Retinal pigment epithelial cell (primary cell): ENCODE measurements around the gene NANS.

Experiments
- DNase-seq: peaks from one replicate; pipeline ENCODE4 v3.0.0-alpha.2; 2010; ENCODE audit warnings: low read depth
- H3K4me3 ChIP-seq: 2 replicates; pipeline ENCODE4 v1.5.1; 2011; ENCODE audit warnings: mild to moderate bottlenecking, low read length, control low read depth, moderate library complexity
- TF ChIP-seq, protein P1 (sequence below): conservative IDR thresholded peaks from 2 replicates; pipeline ENCODE4 v1.5.1; 2011; ENCODE audit warnings: low read depth, low read length, control low read depth, inconsistent platforms

The NANS gene

DNA sequence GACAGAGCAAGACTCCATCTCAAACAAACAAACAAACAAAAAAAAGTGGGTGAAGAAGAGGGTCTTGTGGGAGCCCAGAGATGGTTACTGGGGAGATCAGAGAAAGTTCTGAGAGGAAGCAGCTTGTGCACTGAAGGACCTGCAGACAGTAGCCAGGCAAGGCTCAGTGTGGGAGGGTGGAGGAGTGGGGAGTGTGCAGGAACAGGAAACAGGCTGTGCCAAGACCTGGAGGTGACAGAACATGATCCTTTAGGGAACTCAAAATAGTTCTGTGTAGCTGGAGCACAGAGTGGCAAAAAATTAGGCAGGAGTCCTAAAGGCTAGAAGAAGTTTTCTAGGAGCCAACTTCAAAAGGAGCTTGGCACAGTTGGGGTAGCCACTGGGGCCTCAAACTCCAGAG lies 19.2 kb upstream of the NANS start:
- TF ChIP-seq, protein P1, sequence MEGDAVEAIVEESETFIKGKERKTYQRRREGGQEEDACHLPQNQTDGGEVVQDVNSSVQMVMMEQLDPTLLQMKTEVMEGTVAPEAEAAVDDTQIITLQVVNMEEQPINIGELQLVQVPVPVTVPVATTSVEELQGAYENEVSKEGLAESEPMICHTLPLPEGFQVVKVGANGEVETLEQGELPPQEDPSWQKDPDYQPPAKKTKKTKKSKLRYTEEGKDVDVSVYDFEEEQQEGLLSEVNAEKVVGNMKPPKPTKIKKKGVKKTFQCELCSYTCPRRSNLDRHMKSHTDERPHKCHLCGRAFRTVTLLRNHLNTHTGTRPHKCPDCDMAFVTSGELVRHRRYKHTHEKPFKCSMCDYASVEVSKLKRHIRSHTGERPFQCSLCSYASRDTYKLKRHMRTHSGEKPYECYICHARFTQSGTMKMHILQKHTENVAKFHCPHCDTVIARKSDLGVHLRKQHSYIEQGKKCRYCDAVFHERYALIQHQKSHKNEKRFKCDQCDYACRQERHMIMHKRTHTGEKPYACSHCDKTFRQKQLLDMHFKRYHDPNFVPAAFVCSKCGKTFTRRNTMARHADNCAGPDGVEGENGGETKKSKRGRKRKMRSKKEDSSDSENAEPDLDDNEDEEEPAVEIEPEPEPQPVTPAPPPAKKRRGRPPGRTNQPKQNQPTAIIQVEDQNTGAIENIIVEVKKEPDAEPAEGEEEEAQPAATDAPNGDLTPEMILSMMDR: no peak
- no peak for DNase-seq
- no peak overlapping the region for H3K4me3 ChIP-seq

DNA sequence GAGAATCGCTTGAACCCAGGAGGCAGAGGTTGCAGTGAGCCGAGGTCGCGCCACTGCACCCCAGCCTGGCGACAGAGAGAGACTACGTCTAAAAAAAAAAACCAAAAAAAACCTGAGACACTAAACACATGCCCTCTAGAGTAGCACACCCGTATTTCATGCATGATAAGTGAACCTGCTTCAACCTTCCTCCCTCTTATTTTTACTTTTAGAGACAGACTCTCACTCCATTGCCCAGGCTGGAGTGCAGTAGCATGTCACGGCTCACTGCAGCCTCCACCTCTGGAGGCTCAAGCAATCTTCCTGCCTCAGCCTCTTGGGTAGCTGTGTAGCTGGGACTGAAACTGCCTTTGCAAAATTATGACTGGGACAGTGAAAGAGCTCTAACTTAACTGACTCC lies 17.6 kb upstream of the NANS start:
- TF ChIP-seq, protein P1: no peak
- H3K4me3 ChIP-seq: no peak overlapping the region
- no peak for DNase-seq

DNA sequence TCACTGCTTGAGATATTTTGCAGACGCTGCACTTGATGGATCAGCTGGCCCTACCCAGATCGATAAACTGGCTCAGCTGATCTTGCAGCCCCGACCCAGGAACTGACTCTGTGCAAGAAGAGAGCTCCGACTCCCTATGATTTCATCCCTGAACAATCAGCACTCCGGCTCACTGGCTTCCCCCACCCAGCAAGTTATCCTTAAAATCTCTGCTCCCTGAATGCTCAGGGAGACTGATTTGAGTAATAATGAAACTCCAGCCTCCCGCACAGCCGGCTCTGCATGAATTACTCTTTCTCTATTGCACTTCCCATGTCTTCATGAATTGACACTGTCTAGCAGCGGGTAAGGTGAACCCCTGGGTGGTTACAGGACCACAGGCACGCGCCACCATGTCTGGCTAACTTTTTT lies 16.9 kb upstream of the NANS start:
- no peak for DNase-seq
- TF ChIP-seq, protein P1: no peak
- no peak overlapping the region for H3K4me3 ChIP-seq

DNA sequence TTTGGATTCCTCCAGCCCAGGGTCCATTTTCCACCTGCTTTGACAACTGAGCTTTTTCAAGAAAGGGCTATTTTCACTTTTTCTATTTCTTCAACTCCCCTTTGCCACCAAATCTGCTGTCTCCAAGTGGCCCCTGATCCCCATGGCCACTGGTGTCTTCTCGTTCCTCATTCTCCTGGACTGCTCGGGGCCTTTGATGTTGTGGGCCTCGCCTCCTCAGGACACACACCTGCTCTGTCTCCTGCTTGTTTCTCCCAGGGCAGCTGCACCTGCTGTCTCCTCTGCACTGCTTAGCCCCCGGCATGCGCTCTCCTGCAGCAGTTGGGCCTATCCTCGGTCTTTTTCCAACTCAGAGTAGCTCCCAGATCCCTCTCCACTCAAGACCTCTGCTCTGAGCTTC lies 16.3 kb upstream of the NANS start:
- H3K4me3 ChIP-seq: no peak overlapping the region
- no peak for DNase-seq
- TF ChIP-seq, protein P1: no peak

DNA sequence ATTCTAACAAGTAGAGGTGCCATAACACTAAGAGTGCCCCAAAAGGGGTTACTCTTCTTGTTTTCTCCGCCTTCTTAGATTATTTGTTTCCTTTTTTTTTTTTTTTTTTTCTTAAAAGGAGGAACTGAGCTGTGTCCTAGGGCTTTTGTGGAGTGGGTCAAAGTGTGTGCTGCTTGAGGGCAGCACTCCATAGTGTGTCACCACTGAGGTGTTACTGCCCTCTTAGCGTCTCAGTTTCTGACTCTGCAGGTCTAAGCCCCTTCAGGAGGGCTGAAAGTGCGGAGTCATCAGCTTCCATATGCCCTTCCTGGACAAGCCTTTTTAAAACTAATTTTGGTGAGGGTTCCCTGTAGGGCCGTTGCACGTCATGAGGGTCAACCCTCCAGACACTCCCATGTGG lies 12.6 kb upstream of the NANS start:
- DNase-seq: no peak
- H3K4me3 ChIP-seq: no peak overlapping the region
- TF ChIP-seq, protein P1: no peak

DNA sequence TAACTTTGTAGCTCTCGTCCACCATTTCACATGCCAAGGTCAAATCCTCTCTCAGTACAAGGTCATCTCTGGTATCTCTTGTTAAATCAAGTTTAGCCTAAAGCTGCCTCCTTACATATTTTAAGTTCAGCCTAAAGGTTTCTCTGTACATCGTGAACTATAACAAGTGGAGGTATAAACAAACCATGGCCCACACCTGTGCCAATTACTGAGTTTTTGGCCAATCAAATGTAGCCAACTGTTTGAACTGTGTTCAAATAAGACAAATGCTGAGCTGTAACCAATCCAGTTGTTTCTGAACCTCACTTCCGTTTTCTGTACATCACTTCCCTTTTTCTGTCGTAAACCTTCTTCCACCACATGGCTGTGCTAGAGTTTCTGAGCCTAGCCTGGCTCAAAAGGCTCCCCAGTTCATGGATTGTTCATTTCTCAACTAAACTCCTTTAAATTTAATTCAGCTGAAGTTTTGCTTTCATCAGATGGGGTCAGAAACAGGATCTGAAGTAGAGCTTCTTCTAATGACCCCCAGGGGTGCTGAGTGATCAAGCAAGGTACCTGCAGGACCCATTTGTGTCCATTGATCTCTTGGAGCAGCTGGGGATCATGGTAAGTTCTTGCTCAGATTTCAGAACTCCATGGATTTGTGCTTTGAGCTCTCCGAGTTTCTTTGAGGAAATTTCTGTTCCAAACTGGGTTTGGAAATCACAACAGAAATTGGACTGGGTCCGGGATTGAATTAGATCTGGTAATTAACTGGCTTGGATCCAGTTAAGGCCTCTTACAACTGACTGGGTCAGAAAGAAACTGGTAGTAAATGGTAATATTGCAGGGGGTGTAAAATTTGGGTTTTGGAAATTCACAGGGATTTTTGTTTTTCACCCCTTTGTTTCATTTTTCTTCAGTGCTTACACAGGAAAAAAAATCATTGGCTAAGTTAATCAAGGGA lies 11.0 kb upstream of the NANS start:
- TF ChIP-seq, protein P1: no peak
- no peak for DNase-seq
- H3K4me3 ChIP-seq: no peak overlapping the region

DNA sequence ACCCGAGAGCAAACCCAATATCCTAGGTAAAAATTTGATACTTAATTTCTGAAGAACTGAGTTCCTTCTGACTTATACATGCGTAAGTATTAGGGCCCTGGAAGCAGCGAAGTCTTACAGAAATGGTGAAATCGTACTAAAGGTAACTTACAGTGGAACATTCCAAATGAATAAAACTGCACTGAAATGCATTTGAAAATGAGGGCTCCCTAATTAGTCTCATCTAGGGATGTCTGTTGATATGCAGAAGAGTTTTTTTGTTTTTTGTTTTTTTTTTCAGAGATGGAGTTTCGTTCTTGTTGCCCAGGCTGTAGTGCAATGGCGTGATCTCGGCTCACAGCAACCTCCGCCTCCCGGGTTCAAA lies 10.4 kb upstream of the NANS start:
- TF ChIP-seq, protein P1: no peak
- no peak overlapping the region for H3K4me3 ChIP-seq

More for the DNA sequence above, 10.4 kb upstream of the NANS start:
- no peak for DNase-seq
